Measurements from ENCODE around the gene CATSPERE.

- TF ChIP-seq ZBED1 (IDR thresholded peaks at IDR 0.05), result no peak
- no peak for TF ChIP-seq TARDBP (IDR thresholded peaks at IDR 0.05)
- no peak for TF ChIP-seq TCF3 (CRISPR knock-in tag; IDR thresholded peaks at IDR 0.05)
- TF ChIP-seq EP300 (IDR thresholded peaks at IDR 0.05; ENCODE audit: low read length), result no peak
- no peak for TF ChIP-seq RNF2 (IDR thresholded peaks at IDR 0.05)
- TF ChIP-seq, protein P1, sequence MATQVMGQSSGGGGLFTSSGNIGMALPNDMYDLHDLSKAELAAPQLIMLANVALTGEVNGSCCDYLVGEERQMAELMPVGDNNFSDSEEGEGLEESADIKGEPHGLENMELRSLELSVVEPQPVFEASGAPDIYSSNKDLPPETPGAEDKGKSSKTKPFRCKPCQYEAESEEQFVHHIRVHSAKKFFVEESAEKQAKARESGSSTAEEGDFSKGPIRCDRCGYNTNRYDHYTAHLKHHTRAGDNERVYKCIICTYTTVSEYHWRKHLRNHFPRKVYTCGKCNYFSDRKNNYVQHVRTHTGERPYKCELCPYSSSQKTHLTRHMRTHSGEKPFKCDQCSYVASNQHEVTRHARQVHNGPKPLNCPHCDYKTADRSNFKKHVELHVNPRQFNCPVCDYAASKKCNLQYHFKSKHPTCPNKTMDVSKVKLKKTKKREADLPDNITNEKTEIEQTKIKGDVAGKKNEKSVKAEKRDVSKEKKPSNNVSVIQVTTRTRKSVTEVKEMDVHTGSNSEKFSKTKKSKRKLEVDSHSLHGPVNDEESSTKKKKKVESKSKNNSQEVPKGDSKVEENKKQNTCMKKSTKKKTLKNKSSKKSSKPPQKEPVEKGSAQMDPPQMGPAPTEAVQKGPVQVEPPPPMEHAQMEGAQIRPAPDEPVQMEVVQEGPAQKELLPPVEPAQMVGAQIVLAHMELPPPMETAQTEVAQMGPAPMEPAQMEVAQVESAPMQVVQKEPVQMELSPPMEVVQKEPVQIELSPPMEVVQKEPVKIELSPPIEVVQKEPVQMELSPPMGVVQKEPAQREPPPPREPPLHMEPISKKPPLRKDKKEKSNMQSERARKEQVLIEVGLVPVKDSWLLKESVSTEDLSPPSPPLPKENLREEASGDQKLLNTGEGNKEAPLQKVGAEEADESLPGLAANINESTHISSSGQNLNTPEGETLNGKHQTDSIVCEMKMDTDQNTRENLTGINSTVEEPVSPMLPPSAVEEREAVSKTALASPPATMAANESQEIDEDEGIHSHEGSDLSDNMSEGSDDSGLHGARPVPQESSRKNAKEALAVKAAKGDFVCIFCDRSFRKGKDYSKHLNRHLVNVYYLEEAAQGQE (IDR thresholded peaks at IDR 0.05; ENCODE audit: borderline replicate concordance), result no peak
- TF ChIP-seq, protein P1 (CRISPR knock-in tag; IDR thresholded peaks at IDR 0.05; ENCODE audit: low read depth), result no peak
- no peak for TF ChIP-seq MYC (IDR thresholded peaks at IDR 0.05; ENCODE audit: low read depth, low read length)
- no peak for TF ChIP-seq MYC (CRISPR knock-in tag; IDR thresholded peaks at IDR 0.05; ENCODE audit: borderline replicate concordance, low read depth)
- no peak for TF ChIP-seq CTCF (IDR thresholded peaks at IDR 0.05 in 2 of 3, conservative IDR thresholded peaks at IDR 0.05 in 1 of 3; ENCODE audit: insufficient read depth in 2 of 3, low read depth in 1 of 3, low read length in 3 of 3)
- no peak for TF ChIP-seq ZFX (CRISPR knock-in tag; IDR thresholded peaks at IDR 0.05)
- TF ChIP-seq TEAD1 (CRISPR knock-in tag; IDR thresholded peaks at IDR 0.05), result no peak
Observed at GRCh38 chr1:244502630-244503029, 41.6 kb downstream of the CATSPERE start.
